Measurements from ENCODE around the gene HYAL2.

Gene HYAL2

GRCh38 chr3:50303013-50303815, 19.3 kb downstream of the HYAL2 start, which contains the start of gene HYAL1:
Gene HYAL1, minus strand, starts transcription at chr3:50303574. Its CDS starts 618 bp downstream, at chr3:50302956.
- ATAC-seq = no peak

GRCh38 chr3:50302095-50303012, 20.2 kb downstream of the HYAL2 start:
- ATAC-seq = no peak
- TF ChIP-seq POU6F1 (CRISPR knock-in tag; IDR thresholded peaks at IDR 0.05; ENCODE audit: borderline replicate concordance, low read depth) (no peak), ZFP30 (CRISPR knock-in tag; IDR thresholded peaks at IDR 0.05) (no peak), GLIS3 (CRISPR knock-in tag; IDR thresholded peaks at IDR 0.05) (no peak), TOX (CRISPR knock-in tag; IDR thresholded peaks at IDR 0.05; ENCODE audit: borderline replicate concordance) (no peak), ISL1 (CRISPR knock-in tag; IDR thresholded peaks at IDR 0.05) (no peak), ESRRG (CRISPR knock-in tag; IDR thresholded peaks at IDR 0.05) (no peak)

More at GRCh38 chr3:50303013-50303815, 19.3 kb downstream of the HYAL2 start, which contains the start of gene HYAL1:
- TF ChIP-seq SNAI2 (CRISPR knock-in tag; IDR thresholded peaks at IDR 0.05) = no peak
- TF ChIP-seq ZNF70 (CRISPR knock-in tag; IDR thresholded peaks at IDR 0.05) = no peak
- TF ChIP-seq CREB5 (CRISPR knock-in tag; IDR thresholded peaks at IDR 0.05; ENCODE audit: low read depth) = no peak
- TF ChIP-seq ZFP30 (CRISPR knock-in tag; IDR thresholded peaks at IDR 0.05) = no peak
- TF ChIP-seq ARNTL (CRISPR knock-in tag; IDR thresholded peaks at IDR 0.05; ENCODE audit: borderline replicate concordance, low read depth) = no peak
- TF ChIP-seq POU6F1 (CRISPR knock-in tag; IDR thresholded peaks at IDR 0.05; ENCODE audit: borderline replicate concordance, low read depth) = no peak
- no peak for TF ChIP-seq RARB (CRISPR knock-in tag; IDR thresholded peaks at IDR 0.05)
- no peak for TF ChIP-seq CSDC2 (CRISPR knock-in tag; IDR thresholded peaks at IDR 0.05)
- TF ChIP-seq ZNF8 (CRISPR knock-in tag; IDR thresholded peaks at IDR 0.05) = no peak
- TF ChIP-seq ZC3H10 (CRISPR knock-in tag; IDR thresholded peaks at IDR 0.05) = no peak
- TF ChIP-seq TSHZ2 (CRISPR knock-in tag; IDR thresholded peaks at IDR 0.05) = no peak
- no peak for TF ChIP-seq ISL1 (CRISPR knock-in tag; IDR thresholded peaks at IDR 0.05)

- TF ChIP-seq PPARA (CRISPR knock-in tag; IDR thresholded peaks at IDR 0.05; ENCODE audit: borderline replicate concordance) = no peak
- ATAC-seq = no peak
Observed at GRCh38 chr3:50300681-50301254, 21.8 kb downstream of the HYAL2 start.

GRCh38 chr3:50299929-50300680, 22.4 kb downstream of the HYAL2 start:
- no peak for ATAC-seq
- TF ChIP-seq CSRNP3 (CRISPR knock-in tag; IDR thresholded peaks at IDR 0.05) (no peak), CSDC2 (CRISPR knock-in tag; IDR thresholded peaks at IDR 0.05) (no peak), SNAI2 (CRISPR knock-in tag; IDR thresholded peaks at IDR 0.05) (no peak), POU6F1 (CRISPR knock-in tag; IDR thresholded peaks at IDR 0.05; ENCODE audit: borderline replicate concordance, low read depth) (no peak), ZFP3 (CRISPR knock-in tag; IDR thresholded peaks at IDR 0.05) (no peak), ZNF565 (CRISPR knock-in tag; conservative IDR thresholded peaks at IDR 0.05; ENCODE audit: low read depth) (no peak), ZC3H10 (CRISPR knock-in tag; IDR thresholded peaks at IDR 0.05) (no peak), TOX (CRISPR knock-in tag; IDR thresholded peaks at IDR 0.05; ENCODE audit: borderline replicate concordance) (no peak), ARNTL (CRISPR knock-in tag; IDR thresholded peaks at IDR 0.05; ENCODE audit: borderline replicate concordance, low read depth) (no peak), PPARA (CRISPR knock-in tag; IDR thresholded peaks at IDR 0.05; ENCODE audit: borderline replicate concordance) (no peak), OSR1 (CRISPR knock-in tag; IDR thresholded peaks at IDR 0.05) (no peak), ZNF8 (CRISPR knock-in tag; IDR thresholded peaks at IDR 0.05) (no peak), BACH2 (CRISPR knock-in tag; IDR thresholded peaks at IDR 0.05; ENCODE audit: borderline replicate concordance) (no peak)

All from SK-N-SH treated with all-trans-retinoic acid at 6 μM for 48 hours (cell line).